H54 (cell line): ENCODE data around the gene LRRC8B.

Experiments used
- DNase-seq: peaks from one replicate; pipeline ENCODE4 v3.0.0; 2011; ENCODE audit warnings: low spot score, mixed read lengths; ENCODE audit not compliant: insufficient read length
- FAIRE-seq: peaks from 3 replicates; lab custom pipeline; 2011; peaks lifted over from hg19 to GRCh38; lab: Jason Lieb, UNC
- POLR2A ChIP-seq: IDR thresholded peaks from 2 replicates; pipeline ENCODE4 v1.6.1; 2011; ENCODE audit warnings: low read depth, mild to moderate bottlenecking, low read length

LRRC8B gene

GRCh38 chr1:89646259-89646658, 121.6 kb downstream of the LRRC8B start:
- no peak for FAIRE-seq
- TF ChIP-seq POLR2A, result no peak
- no peak for DNase-seq
